ENCODE data around the gene EXOSC6.
"Not testable (repeated sequence)": the region's sequence is repeated elsewhere in the genome, so short reads cannot be mapped to it uniquely, and the experiment has no call there.

Gene EXOSC6

GRCh38 chr16:70251629-70252354 lies at the start of gene EXOSC6:
Gene EXOSC6, minus strand, starts transcription at chr16:70251940. Its CDS starts 40 bp downstream, at chr16:70251900.
- TF ChIP-seq CTCF (IDR thresholded peaks at IDR 0.05; ENCODE audit: insufficient read depth, low read depth, low read length, missing control alignments), result peak; percentile 94
- peak within 1 kb of the TSS; percentile 67 for H3K4me3 ChIP-seq (ENCODE audit: low read depth, low read length)
- DNase-seq (ENCODE audit: low read depth), result peak; percentile 97

- TF ChIP-seq CTCF (IDR thresholded peaks at IDR 0.05; ENCODE audit: insufficient read depth, low read depth, low read length, missing control alignments), result no peak
- no peak overlapping the region for H3K4me3 ChIP-seq (ENCODE audit: low read depth, low read length)
- DNase-seq (ENCODE audit: low read depth), result no peak
Measured at GRCh38 chr16:70301121-70301520, 49.4 kb upstream of the EXOSC6 start.

- peak within 1 kb of the TSS; percentile 91 for H3K4me3 ChIP-seq (ENCODE audit: low read depth, low read length)
- DNase-seq (ENCODE audit: low read depth), result peak; percentile 81
- TF ChIP-seq CTCF (IDR thresholded peaks at IDR 0.05; ENCODE audit: insufficient read depth, low read depth, low read length, missing control alignments), result no peak
Measured at GRCh38 chr16:70298988-70299938, 47.5 kb upstream of the EXOSC6 start, which contains the start of gene DDX19B. Gene DDX19B, plus strand, starts transcription at chr16:70299186. Its CDS starts 112 bp downstream, at chr16:70299298.

- H3K4me3 ChIP-seq (ENCODE audit: low read depth, low read length), result no peak overlapping the region
- DNase-seq (ENCODE audit: low read depth), result no peak
- TF ChIP-seq CTCF (IDR thresholded peaks at IDR 0.05; ENCODE audit: insufficient read depth, low read depth, low read length, missing control alignments), result no peak
Measured at GRCh38 chr16:70295634-70296033, 43.9 kb upstream of the EXOSC6 start.

GRCh38 chr16:70294385-70295025 lies 42.8 kb upstream of the EXOSC6 start:
- DNase-seq (ENCODE audit: low read depth), result no peak
- TF ChIP-seq CTCF (IDR thresholded peaks at IDR 0.05; ENCODE audit: insufficient read depth, low read depth, low read length, missing control alignments), result no peak
- H3K4me3 ChIP-seq (ENCODE audit: low read depth, low read length), result no peak overlapping the region

- not testable (repeated sequence) for DNase-seq (ENCODE audit: low read depth); H3K4me3 ChIP-seq (ENCODE audit: low read depth, low read length)
Measured at GRCh38 chr16:70292148-70292547, 40.4 kb upstream of the EXOSC6 start.

Data from GM12865 (cell line).